Embryonic facial prominence (tissue), 1 donor: ENCODE results near the gene PTCD2.
A peak's percentile ranks its signal among the peaks of the same experiment; 100 is the strongest.
"Not testable (repeated sequence)": the region's sequence is repeated elsewhere in the genome, so short reads cannot be mapped to it uniquely, and the experiment has no call there.

Experiments
- DNase-seq: peaks from one replicate; pipeline ENCODE4 v3.0.0-alpha.2; 2016; ENCODE audit errors: extremely low spot score

The PTCD2 gene

DNA sequence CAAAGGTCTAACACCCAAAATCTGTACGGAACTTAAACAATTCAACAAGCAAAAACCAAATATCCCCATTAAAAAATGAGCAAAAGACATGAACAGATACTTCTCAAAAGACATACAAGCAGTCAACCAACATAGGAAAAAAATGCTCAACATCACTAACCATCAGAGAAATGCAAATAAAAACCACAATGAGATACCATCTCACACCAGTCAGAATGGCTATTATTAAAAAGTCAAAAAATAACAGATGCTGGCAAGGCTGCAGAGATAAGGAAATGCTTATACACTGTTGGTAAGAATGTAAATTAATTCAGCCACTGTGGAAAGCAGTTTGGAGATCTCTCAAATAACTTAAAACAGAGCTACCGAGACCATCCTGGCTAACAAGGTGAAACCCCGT is 22.0 kb upstream of the PTCD2 start:
- DNase-seq, result not testable (repeated sequence)

DNA sequence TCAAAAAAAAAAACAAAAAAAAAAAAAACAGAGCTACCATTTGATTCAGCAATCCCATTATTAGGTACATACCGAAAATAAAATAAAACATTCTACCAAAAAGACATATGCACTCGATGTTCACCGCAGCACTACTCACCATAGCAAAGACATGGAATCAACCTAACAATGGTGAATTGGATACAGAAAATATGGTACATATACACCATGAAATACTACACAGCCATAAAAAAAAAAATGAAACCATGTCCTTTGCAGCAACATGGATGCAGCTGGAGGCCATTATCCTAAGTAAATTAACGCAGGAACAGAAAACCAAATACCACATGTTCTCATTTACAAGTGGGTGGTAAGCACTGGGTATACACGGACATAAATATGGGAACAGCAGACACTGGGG is 21.5 kb upstream of the PTCD2 start:
- DNase-seq, result no peak

DNA sequence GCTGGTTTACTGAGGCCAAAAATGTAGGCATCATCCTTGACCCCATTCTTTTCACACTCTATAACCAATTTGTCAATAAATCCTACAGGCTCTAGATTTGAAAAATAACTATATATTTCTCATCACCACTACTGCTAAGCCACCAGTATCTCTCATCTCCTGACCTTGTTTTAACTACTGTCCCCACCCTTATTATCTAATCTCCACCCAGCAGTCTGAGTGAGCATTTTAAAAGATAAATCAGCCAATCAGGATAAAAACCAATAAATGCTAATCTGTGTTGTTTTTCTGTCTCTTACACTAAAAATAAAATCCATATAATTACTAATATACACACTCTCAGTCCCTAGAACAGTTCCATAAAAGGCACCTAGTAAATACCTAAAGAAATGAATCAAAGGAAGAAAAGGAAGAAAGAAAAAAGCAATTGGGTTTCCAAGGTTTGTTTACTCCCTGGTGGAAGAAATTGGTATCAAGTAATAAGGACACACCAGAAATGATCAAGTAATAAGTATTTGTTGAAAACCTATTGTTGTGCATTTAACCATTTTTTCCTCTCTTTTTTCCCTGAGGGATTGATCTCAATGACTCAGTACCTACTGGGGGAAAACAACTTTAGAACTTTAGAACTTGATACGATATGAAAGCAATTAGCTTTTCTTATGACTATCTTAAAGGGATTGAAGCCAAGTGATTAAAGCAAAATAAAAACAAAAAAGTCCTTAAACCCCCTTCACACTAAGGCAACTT is 19.4 kb upstream of the PTCD2 start:
- DNase-seq, result no peak

DNA sequence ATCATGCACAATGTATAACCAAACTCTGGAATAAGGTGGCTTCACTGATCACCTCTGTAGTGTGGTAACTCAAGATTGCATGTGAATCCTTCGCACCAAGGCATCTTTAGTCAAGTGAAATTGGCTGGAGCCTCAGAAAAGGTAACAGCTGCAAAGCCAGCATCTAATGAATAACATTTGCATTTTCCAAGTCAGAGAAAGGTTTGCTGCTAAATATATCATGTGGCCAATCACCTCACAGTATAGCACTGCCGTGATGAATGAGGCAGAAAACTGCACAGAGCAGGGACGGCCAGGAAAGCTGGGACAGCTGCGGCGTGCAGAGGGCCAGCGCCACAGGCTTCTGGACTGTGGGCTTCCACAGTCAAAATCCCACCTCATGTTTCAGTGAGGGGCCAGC is 18.6 kb upstream of the PTCD2 start:
- DNase-seq, result no peak

DNA sequence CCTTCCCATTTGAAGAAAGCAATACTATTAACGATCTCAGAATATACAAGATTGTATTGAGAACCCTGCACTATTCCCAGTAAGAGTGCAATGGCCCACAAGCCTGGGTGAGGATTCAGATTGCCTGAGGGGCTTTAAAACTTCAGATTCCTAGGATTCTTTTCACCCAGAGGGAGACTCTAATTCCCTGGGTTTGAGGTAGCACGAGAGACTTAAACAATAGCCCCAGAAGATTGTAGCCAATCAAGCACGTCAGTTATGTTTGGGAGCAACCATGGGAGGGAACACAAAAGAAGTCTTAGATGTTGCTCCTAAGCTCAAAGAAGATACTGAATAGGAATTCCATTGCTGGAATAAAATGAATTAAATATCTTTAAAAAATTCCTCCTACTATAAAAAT is 18.0 kb upstream of the PTCD2 start:
- DNase-seq, result no peak

DNA sequence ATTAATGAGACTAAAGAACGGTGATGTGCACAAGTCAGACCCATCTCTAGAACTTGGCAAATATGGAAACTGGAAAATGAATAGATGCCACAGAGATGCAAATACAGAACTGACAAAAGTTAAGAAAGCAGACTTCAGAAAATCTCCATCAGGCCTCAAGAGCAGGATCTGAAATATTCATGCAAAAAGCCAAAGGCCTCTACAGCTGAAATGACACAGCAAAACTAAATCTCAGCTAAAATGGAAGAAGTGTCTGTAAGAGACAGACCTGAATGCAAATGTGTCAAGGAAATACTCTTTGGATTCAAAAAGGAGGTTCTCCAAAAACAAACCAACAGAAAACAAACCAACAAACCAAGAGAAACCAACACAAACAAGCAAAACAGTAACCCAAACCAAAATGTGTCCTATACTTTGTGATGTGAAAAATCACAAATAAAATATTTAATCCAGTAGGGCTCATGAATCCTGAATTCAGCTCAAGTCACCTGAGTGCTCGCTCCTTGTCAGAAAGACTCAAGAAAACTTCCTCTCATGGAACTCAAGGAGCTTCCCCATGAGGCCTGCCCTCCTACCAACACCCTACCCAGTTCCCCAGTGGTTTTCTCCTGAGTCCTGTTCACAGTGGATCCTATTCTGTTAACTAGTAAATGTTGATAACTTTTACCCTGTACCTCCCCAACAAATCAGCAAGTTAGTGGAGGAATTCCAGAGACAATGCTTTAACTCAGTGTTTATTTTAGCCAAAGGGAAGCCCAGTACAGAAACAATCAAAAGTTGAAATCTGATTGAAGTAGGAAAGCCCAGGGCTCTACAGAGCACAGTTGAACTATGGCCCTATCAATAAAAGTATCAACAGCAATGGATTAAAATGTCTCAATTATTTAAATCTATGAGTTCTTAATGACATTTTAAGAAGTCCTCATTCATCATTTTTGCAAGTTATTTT is 14.7 kb upstream of the PTCD2 start:
- no peak for DNase-seq

DNA sequence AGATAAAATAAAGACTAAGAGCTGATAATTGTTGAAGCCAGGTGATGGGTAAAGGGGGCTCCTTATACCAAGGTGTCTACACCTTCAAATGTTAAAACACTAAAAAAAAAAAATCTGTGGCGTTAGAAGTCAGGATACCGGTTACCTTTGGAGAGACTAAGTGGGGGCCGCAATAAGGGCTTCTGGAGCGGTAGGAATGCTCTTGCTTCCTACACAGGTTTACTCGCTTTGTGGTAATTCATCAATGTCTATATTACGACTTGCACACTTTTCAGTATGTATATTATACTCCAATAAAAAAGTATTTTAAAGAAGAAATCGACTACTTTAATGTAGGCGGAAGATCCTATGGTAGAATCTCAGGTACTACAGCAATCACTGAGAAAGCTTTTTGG is 12.6 kb upstream of the PTCD2 start:
- no peak for DNase-seq

DNA sequence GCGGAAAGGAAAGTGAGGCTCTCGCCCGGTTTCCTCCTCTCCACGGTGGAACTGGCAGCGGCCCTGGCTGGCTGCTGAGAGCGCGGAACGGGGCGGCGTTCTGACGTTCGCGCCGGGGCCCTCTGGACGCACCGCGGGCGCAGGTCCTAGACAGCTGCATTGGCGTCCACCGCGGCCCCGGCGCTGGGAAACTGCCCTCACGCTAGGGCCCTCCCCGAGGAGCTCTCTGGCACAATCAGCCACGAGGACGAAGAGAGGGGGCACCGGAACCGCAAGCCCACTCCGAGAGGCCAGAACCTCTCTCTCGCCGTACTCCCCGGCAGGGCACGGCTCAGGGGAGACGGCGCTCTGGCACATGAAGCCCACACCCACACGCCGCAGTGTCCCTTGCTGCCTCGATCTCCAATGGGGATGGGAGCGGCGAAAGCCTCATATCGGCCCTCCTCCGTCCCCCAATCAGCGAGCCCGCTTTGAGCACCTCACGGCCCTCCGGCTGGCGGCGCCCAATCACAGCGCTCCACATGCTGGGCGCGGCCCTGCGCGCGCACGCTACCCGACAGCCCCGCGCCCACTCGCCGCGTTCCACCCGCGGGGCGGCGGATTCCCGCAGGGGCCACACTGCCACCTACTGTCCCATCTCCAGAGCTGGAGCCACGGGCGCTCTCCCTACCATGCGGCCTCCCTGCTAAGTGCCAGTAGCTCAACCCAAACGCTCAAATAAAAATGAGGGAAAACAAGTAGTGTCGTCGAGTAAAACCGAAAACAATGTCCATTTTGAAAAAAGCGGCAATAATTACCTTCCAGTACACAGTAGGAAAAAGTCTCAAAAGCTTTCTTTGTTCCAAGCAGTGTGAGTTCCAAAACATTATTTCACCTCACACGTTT is 12.0 kb upstream of the PTCD2 start:
- peak; percentile 89 for DNase-seq

DNA sequence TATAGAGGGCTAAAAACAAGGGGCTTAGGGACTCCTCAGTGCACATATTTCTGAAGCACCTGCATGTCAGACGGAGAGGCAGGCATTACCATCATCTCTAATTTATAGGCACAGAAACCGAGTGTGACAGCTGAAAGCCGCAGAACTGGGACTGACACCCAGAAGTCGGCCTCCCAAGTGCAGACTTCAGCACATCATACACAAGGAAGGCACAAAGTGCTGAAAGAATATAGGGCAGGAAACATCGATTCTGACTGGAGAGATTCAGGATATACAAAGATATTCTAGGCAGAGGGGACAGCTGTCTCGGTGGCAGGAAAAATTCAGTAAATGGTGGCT is 11.4 kb upstream of the PTCD2 start:
- no peak for DNase-seq

DNA sequence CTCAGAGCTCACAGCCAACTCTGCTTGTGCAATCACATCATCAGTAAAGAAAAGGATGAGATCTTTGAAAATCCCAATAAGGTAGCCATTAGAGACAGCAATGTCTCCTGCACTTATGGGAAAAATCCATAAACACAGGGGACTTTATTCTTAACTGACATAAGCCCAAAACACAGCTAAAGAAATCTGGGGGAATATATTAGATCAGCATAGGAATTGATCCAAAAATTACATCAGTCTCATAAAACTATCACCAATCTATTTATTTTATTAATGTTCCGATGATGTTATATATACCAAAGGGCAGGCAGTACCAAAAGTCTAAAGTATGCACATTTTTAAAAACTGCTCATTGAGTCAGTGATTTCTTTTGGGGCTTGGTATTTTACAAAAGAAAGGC is 7.0 kb upstream of the PTCD2 start:
- DNase-seq, result no peak

DNA sequence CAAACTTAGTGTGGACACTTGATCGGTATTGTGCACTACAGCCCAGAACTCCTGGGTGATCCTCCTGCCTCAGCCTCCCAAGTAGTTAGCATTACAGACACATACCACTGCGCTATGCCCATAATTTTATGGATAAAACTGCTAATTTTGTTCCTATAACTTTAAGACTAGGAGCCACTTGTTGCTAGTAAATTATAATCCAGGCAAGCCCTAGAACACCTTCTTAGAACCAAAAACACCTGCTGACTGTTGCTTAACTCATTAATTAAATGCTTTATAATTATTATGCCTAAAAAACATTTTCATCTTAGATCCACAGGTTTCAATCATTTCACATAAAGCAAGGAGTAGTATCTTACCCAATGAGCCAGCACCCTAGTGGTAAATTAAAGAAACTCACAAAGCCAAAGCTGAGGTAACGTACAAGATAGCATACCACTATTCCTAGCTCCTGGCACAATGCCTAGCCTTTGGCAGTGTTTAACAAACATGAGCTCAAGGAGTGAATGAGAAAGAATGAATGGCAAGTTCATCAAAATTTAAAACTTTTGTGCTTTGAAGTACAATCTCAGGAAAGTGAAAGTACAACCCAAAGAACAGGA is 5.5 kb upstream of the PTCD2 start:
- DNase-seq, result no peak

DNA sequence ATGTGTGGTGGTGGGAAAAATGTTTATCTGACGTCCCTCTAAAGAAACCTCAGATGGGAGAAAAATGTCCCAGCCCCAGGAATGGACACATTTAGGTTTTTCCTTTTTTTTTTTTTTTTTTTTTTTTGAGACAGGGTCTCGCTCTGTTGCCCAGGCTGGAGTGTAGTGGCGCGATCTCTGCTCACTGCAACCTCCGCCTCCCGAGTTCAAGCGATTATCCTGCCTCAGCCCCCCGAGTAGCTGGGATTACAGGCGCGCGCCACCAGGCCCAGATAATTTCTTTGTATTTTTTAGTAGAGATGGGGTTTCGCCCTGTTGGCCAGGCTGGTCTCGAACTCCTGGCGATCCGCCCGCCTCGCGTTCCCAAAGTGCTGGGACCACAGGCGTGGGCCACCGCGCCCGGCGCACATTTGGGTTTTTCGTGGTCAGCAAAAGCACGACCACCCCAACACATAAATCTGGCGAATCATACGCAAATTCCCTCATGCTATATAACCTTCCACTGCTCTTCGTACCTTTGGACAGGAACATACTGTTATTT is 668 bp upstream of the PTCD2 start:
- DNase-seq, result not testable (repeated sequence)

DNA sequence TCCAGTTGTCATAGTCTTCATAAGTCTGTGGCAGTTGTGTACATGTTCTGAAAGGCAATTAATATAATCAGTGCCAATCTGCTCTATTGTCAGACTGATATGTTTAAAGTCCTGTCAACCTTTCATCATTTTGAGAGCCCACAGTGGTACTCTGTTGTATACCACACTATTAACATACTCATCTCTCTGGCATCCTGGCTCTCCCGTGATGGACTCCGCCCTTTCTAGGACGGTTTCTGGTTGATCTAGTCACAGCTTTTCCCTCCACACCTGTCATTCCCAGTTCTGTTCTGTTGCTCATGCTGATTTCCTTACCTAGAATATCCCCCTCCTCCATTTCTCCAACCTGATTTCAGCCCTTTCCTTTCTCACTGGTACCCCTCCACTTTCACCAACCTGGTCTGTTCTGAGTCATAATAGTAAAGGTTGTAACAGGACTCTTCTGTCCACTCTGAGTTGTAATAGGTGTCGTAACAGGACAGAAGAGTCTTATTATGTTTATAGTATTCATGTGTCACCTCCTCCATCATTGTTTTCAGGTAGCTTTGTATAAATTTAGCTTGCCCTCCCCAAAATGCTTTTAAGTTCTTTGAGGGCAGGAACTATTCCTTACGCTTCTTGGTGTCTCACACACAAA is 4.1 kb downstream of the PTCD2 start:
- no peak for DNase-seq

DNA sequence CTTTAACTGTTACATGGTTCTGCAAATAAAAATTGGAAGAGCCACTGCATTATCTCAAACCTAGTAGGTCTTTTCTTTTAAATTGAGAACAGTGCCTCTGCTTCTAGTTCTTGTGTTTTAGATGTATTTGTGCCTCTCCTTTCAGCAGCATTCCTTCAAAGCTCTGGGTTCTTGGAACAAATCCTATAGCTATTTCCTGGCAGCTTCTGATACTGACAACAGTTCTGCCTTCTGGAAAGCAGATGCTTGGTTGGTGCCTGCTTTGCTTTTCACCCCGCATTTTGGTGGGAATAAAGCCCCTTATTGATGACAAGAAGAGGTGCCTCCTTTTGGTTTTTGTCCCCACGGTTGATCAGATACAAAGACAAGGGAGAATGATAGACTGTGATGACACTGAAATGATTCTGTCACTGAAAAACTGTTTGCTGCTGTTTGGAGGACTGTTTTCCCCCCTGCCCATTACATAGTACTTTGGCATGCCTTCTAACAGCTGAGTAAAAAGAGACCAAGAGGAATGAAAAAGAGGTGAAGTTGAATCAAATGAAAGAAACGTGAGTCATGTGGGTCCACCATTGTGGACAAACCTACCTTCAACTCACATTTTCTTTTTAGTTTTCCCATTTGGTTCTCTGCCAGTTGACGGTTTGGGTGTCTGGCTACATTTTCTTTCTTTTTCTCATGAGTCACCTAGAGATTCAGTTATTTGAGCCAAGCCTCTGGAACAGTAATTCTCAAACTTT is 5.6 kb downstream of the PTCD2 start:
- DNase-seq, result no peak

DNA sequence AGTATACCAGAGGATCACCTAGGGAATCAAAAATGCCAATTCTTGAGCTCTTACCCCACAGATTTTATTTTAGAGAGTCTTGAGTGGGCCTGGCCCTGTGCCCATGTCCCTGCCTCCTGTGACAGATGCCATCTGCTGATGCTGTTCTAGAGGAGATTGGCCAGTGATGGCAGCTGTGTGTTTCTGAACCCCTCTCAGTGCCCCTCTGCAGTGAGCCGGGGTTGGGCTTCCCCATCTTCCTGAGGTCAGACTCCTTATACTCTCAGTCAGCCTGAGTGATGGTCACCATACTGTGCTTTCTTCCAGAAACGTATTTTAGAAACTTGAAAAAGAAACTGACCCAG is 6.1 kb downstream of the PTCD2 start:
- DNase-seq, result no peak

DNA sequence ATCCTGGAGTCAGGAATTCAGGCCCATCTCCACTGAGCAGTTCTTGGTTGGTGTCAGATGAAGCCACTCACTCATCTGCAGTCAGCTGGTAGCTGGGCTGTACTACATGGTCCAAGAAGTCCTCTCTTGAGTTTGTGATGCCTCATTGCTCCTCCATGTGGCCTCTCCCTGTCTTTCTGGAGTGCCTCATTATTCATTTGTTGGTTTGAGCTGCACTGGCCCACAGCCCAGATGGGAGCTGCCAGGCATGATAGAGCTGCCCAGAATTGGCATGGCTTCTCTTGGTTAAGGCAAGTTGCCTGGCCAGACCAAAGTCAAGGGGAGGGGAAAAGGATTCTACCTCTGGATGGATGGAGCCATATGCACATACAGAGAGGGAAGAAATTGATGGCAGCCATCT is 8.0 kb downstream of the PTCD2 start:
- DNase-seq, result no peak

DNA sequence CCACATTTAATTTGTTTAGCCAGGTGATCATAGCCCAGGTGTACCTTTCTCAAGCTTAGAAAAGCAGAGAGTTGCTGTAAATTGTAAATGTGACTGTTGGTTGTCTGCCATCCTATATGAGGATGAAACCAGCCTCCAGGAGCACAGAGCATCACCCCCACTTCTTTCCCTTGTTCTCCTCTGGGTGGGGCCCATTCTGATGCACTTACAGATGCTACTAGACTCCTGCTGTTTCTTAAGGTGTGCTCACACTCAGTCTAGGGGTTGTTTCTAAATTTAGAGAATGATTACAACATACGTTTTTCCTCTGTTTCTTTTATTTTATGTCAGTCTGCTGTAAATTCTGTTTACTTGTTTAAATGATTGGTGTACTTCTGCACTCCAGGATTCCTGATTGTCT is 10.5 kb downstream of the PTCD2 start:
- no peak for DNase-seq

DNA sequence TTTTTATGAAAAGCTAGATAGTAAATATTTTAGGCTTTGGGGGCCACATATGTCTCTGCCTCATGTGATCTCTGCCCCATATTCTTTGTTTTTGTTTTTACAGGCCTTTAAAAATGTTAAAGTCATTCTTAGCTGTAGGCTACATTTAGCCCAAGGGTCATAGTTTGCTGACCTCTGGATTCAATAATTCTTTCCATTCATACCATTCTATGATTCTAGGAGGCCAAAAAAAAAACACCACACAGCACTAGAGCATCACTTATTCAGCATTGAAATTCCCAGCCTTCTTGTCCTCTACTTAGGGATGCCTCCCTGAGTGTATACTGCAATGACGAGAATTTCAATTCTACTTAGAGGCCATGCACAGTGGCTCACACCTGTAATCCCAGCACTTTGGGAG is 17.0 kb downstream of the PTCD2 start:
- no peak for DNase-seq

DNA sequence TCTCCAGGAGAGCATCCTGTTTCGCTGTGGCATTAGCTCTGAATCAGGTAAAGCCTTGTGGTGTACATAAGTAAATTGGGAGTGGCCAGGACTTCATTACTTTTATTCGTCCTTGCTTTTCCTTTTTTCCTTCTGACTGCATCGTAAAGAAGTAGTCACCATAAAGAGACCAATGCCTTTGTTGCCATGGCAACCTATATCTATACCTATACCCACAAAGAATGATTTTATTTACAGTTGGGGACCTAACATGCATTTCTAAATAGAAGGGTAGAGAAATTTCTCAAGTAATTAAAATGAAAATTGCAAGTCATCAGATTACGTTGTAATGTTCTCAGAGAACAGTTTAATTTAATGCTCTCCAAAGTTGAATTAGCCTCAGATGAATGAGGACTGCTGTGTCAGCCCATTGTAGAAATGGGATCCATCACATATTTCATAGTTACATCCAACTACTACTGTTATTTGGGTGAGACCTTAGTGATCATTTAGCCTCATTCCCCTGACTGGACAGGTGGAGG is 18.6 kb downstream of the PTCD2 start:
- DNase-seq, result no peak

DNA sequence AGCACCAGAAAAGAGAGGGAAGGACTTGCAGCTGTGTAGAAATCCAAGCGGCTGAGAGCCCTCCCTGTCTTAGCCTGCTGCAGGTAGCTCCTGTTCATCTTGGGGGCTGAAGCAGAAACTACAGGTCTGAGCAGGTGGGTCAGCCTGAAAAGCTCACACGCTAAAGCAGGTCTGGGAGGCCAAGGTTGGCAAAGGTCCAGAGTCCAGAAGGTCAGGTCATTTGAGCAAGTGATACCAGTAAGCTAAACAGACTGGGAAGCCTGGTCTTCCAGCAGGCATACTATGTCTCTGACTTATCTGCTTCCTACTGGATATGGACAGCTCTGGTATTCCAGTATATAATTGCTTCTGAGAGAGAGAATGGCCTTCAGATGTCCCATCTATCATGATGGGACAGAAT is 26.2 kb downstream of the PTCD2 start:
- no peak for DNase-seq
